Stimulated activated naive CD8-positive, alpha-beta T cell treated with anti-CD3 and anti-CD28 coated beads, Interleukin-15, amount 100 ng/mL, for 72 hours (primary cell): Measurements from ENCODE around the gene CHKB.

Experiments
- ATAC-seq: fragments of 150-1000 bp; cut with Tn5 transposase; 2 replicates; pipeline ENCODE4 v1.10.0; 2021; ENCODE audit warnings: mild to moderate bottlenecking, moderate library complexity
- DNase-seq, 2 donors: peaks; one replicate each; pipeline ENCODE4 v3.0.0; 2021 to 2022
- H3K27ac Mint-ChIP-seq, 2 donors: one replicate each; pipeline ENCODE4 v1.8.0; 2022; ENCODE audit warnings: mild to moderate bottlenecking in 2 of 2, mixed read lengths in 2 of 2, moderate library complexity in 2 of 2
- H3K27me3 Mint-ChIP-seq: one replicate; pipeline ENCODE4 v1.8.0; 2022; ENCODE audit warnings: mixed read lengths
- H3K4me1 Mint-ChIP-seq: one replicate; pipeline ENCODE4 v1.8.0; 2022; ENCODE audit warnings: mild to moderate bottlenecking, mixed read lengths
- H3K4me3 Mint-ChIP-seq, 2 donors: one replicate each; pipeline ENCODE4 v1.8.0; 2022; ENCODE audit warnings: mild to moderate bottlenecking in 2 of 2, mixed read lengths in 2 of 2, moderate library complexity in 1 of 2
- H3K9me3 Mint-ChIP-seq, 2 donors: one replicate each; pipeline ENCODE4 v1.8.0; 2022; ENCODE audit warnings: mixed read lengths in 2 of 2

Gene CHKB

GRCh38 chr22:50556703-50557102, 25.9 kb downstream of the CHKB start:
- DNase-seq (no peak), ATAC-seq (no peak)
- H3K9me3 Mint-ChIP-seq: no peaks in the 10 kb centered on the region
- H3K27ac Mint-ChIP-seq: no peak overlapping the region
- no peaks in the 10 kb centered on the region for H3K27me3 Mint-ChIP-seq
- peaks cover 10% of the 10 kb centered on the region for H3K4me1 Mint-ChIP-seq
- H3K4me3 Mint-ChIP-seq: no peak overlapping the region

GRCh38 chr22:50553310-50553709, 29.3 kb downstream of the CHKB start:
- Mint-ChIP-seq H3K27ac (no peak overlapping the region), H3K9me3 (no peaks in the 10 kb centered on the region)
- no peak for ATAC-seq

DNA sequence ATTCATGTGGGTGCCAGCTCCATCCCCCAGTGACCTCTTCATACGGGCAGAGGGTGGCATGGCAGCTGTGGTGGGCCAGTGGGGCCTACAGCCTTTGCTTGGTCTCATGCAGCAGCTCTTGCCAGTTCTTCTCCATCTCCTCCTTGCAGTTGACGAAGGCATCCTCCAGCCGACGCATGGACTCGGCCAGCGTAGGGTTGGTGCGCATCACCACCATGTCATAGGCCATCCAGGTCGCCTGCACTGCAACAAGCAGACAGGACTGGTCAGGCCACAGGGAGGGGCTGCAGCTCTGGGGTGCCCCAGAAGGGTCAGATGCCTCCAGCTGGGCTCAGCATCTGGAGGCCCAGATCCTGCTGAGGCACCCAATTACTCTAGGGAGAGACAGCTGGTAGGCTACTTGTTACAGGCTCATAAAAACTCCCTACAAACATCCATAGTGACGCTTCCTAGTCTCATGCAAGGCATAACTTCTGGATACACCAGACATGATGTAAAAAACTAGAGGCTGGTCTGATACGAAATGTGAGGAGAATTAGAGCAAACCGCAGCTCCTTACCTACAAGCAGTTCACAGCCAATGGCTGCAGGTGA, 31.4 kb downstream of the CHKB start:
- peak overlapping the region; percentile 20 to 33 for H3K4me3 Mint-ChIP-seq
- no peak for ATAC-seq
- H3K9me3 Mint-ChIP-seq: no peaks in the 10 kb centered on the region
- H3K27me3 Mint-ChIP-seq: no peaks in the 10 kb centered on the region
- H3K27ac Mint-ChIP-seq: no peak overlapping the region
- H3K4me1 Mint-ChIP-seq: peaks cover 36% of the 10 kb centered on the region
- DNase-seq: no peak

More at GRCh38 chr22:50553310-50553709, 29.3 kb downstream of the CHKB start:
- H3K4me3 Mint-ChIP-seq: no peak overlapping the region
- DNase-seq: no peak
- H3K27me3 Mint-ChIP-seq: no peaks in the 10 kb centered on the region
- H3K4me1 Mint-ChIP-seq: peaks cover 22% of the 10 kb centered on the region

- H3K4me1 Mint-ChIP-seq: peaks cover 44% of the 10 kb centered on the region
- no peaks in the 10 kb centered on the region for H3K9me3 Mint-ChIP-seq
- H3K27ac Mint-ChIP-seq: peak overlapping the region; percentile 36 to 86
- DNase-seq: no peak
- H3K4me3 Mint-ChIP-seq: peak overlapping the region; percentile 85 to 92
- no peaks in the 10 kb centered on the region for H3K27me3 Mint-ChIP-seq
- no peak for ATAC-seq
These were observed 32.3 kb downstream of the CHKB start for GRCh38 chr22:50550395-50550794.

- Mint-ChIP-seq H3K27me3 (no peaks in the 10 kb centered on the region), H3K4me1 (peaks cover 57% of the 10 kb centered on the region), H3K9me3 (no peaks in the 10 kb centered on the region), H3K27ac (peak overlapping the region; percentile 69 to 96), H3K4me3 (peak overlapping the region; percentile 85 to 92)
- ATAC-seq: peak; percentile 0
- peak in 1 of 2 donors; percentile 16 for DNase-seq
These were observed 33.5 kb downstream of the CHKB start for GRCh38 chr22:50548921-50549790.

- H3K27ac Mint-ChIP-seq: peak overlapping the region; percentile 91 to 95
- peak; percentile 64 to 68 for DNase-seq
These were observed 34.4 kb downstream of the CHKB start for GRCh38 chr22:50548040-50548920.

DNA sequence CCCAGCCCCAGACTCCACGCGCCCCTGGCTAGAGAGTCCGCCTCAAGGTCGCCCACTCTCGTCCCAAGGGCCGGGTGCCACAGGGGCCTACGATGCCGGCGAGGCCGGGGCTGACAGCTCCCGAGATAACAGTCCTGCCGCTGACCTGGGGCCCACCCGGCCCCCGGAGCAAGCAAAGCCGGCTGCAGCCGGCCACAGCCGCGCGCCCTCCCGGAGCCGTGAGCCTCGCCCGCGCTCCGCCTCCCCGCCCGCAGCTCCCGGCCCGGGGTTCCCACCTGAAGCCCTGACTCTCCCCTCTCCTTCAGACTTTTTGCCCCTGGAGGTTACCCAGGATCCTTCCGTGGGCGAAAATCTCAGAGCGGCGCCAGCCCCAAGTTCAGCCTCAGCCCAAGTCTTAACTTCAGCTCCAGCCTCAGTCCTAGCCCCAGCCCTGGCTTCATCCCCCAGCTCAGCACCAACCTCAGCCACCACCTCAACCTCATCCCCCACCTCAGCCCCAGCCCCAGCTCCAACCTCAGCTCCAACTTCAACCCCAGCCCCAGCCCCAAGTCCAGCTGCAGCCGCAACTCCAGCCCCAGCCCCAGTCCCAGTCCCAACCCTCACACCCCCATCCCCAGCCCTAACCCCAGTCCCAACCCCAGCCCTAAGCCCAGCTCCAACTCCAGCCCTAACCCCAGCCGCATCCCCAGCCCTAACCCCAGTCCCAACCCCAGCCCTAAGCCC, 35.2 kb downstream of the CHKB start:
- H3K27me3 Mint-ChIP-seq: no peaks in the 10 kb centered on the region
- H3K4me3 Mint-ChIP-seq: peak overlapping the region; percentile 89 to 92
- peaks cover 0 to 3% of the 10 kb centered on the region in 2 donors for H3K9me3 Mint-ChIP-seq
- peak overlapping the region; percentile 95 to 98 for H3K27ac Mint-ChIP-seq
- peaks cover 65% of the 10 kb centered on the region for H3K4me1 Mint-ChIP-seq
- DNase-seq: peak; percentile 15 to 29
- peak; percentile 5 for ATAC-seq

More at GRCh38 chr22:50548040-50548920, 34.4 kb downstream of the CHKB start:
- H3K4me1 Mint-ChIP-seq: peaks cover 62% of the 10 kb centered on the region
- no peaks in the 10 kb centered on the region for H3K9me3 Mint-ChIP-seq
- ATAC-seq: peak; percentile 37
- H3K27me3 Mint-ChIP-seq: no peaks in the 10 kb centered on the region
- H3K4me3 Mint-ChIP-seq: peak overlapping the region; percentile 89 to 92

DNA sequence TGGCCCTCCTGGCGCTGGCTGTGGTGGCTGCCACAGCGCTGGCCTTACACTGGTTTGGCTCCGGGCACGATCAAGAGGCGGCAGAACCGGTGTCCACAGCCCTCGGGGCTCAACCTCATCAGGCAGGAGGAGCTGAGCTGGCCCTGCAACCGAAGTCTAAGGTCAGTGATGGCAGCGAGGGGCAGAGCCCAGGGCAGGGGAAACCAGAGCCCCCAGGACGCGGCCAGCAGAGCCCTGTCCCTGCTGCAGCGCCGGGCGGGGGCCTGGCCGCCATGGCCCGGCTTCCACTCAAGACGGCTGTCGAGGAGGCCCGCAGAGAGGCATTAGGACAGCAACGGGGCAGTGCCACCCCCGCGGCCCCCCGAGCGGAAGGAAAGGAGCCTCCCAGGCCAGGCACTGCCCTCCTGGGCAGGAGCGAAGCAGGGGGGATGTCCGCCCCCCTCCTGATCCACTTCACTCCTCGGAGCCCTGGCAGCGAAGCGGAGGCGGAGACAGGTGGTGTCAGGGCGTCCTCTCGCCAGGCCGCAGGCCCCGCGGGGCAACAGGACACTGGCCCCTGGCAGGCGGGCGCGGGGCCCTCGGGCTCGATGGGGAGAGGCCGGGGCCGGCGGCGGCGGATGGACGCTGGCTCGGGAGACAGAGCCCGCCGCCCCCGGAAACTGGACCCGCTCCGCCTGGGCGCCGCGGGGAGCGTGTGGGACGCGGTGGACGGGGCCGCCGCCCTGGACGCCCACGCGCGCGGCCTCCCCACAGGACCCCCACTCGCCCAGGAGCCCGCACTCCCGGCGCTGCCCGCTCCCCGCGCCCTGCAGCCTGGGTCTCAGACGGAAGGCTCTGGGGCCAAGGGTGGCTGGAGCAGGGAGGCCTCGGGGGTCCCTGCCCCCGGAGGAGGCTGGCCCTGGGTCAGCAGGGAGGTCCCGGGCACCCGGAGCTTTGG, 36.1 kb downstream of the CHKB start:
- DNase-seq (no peak), ATAC-seq (no peak)
- Mint-ChIP-seq H3K4me1 (peaks cover 73% of the 10 kb centered on the region), H3K4me3 (peak overlapping the region; percentile 85 to 92), H3K27ac (peak overlapping the region; percentile 99 to 100), H3K27me3 (no peaks in the 10 kb centered on the region), H3K9me3 (peaks cover 0 to 4% of the 10 kb centered on the region in 2 donors)

DNA sequence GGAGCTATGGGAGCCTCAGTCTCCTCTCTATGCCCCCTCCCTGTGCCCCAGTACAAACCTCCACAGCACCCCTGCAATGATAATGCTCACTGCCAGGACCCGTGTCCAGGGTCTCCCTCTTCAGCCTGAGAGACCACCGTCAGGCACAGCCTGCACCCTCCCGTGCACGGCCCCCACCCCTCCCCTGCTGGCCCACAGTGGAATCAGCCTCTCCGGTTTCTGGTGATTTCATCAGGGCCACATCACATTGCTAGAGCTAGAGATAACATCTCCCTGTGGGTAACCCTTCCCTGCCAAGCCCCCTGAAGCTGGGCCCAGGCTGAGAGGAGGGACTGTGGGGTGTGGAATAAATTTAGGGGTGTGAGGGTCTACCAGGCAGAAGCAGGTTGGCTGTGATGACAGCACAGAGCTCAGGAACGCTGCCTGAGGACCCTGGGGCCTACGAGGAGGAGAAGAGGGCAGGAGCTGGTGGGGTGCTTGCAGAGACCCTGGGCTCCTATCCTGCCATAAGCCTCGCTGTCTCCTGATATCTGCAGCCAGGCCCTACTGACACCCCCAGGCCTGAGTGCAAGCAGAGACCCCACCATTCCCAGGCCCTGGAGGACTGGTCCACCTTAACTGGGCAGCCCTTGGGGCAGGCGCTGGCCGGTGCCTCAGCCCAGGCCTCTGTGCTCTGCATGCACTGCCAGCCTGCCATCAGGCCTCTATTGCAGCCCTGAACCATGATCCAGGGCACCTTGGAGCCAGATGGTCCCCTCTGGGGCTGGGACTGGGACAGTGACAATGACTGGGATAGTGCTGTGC, 36.9 kb downstream of the CHKB start, which contains the start of gene KLHDC7B:
KLHDC7B (plus strand) TSS at position 378 of the 804 bp plus-strand sequence; CDS start at position 723, 345 bp downstream.
- ATAC-seq (peak; percentile 69), DNase-seq (peak; percentile 76 to 86)

DNA sequence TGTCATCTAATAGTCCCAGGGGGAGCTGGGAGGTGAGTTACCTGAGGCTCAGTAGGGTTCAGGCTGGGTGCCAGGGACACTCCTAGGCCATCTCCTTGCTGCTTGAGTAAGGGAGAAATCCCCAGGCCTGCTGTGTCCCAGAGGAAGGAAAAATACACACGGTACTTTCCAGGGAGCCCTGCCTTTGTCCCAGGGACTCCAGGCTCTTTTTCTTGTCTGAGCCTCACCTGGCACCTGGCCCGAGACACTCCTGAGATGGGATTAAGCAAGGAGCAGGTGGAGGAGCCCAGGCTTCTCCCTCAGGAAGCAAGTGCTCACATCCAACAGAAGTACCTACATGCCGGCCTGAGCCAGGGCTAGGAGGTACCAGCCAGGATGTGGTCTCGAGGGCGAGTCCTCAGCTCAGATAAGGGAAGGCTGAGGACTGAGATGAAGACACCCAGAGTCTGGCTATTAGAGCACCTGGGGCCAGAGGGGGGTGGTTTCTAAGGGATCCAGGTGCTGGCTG, 37.8 kb downstream of the CHKB start:
- H3K27me3 Mint-ChIP-seq: no peaks in the 10 kb centered on the region
- peaks cover 0 to 4% of the 10 kb centered on the region in 2 donors for H3K9me3 Mint-ChIP-seq
- peaks cover 75% of the 10 kb centered on the region for H3K4me1 Mint-ChIP-seq
- ATAC-seq: peak; percentile 32
- H3K27ac Mint-ChIP-seq: peak overlapping the region; percentile 99 to 100
- peak; percentile 51 to 71 for DNase-seq
- H3K4me3 Mint-ChIP-seq: peak overlapping the region; percentile 84 to 85

More for the DNA sequence above, 36.9 kb downstream of the CHKB start, which contains the start of gene KLHDC7B:
- peaks cover 75% of the 10 kb centered on the region for H3K4me1 Mint-ChIP-seq
- no peaks in the 10 kb centered on the region for H3K27me3 Mint-ChIP-seq
- H3K9me3 Mint-ChIP-seq: peaks cover 0 to 4% of the 10 kb centered on the region in 2 donors
- H3K27ac Mint-ChIP-seq: peak within 1 kb of the TSS; percentile 99 to 100
- peak within 1 kb of the TSS; percentile 84 to 85 for H3K4me3 Mint-ChIP-seq

DNA sequence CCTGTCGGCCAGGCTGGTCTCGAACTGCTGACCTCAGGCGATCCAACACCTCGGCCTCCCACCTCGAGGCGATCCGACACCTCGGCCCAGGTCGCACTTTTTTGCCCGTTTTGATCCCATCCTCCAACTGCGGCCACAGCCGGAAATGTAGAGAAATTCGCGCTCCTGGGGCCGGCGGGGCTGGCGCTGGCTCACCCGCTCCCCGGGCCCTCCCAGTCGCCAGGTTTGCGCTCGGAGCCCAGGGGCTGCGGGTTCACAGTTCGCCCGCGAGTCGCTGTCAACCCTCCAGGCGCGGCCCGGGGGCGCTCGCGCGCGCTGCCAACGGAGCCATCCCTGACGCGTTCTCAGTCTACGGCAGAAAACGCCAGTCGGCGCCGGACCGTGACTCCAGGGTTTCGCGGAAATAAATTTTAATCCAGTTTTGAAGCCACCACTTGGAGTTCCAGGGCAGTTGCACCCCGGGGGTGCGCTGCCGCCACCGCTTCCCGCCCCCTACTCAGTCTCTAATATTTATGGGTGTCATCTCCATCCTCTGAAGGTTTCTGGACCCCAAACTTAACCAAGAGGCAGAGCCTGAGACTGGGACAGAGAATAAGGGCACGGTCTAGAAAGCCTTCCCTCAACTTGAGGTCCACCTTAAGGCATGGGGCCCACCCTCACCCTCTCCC, 38.4 kb downstream of the CHKB start:
- ATAC-seq (peak; percentile 47), DNase-seq (peak; percentile 87 to 91)
- peaks cover 0 to 4% of the 10 kb centered on the region in 2 donors for H3K9me3 Mint-ChIP-seq
- peaks cover 75% of the 10 kb centered on the region for H3K4me1 Mint-ChIP-seq
- H3K27me3 Mint-ChIP-seq: no peaks in the 10 kb centered on the region
- H3K27ac Mint-ChIP-seq: peak overlapping the region; percentile 99 to 100
- H3K4me3 Mint-ChIP-seq: peak overlapping the region; percentile 84 to 85

DNA sequence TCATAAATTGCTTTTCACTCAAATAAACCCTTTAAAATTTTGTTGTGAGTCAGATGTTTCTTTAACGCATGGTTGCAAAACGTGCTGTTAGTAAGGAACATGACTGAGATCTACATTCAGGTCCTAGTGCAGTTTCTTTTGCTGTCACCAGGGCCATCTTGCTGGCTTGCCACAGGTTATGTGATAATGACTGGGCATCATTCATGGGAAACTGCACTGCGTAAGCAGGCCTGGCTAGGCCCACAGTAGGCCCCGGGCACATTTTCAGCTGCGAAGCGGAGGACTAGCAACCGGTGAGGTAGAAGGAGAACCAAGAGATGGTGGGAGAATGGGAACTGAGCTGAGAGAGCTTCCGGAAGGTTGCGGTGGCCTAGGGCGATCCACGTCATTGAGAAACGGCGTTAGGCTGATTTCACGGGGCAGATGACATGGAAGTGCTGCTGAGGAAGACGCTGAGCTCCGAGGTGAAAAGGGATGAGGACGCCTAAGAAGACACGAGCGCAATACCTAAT, 40.2 kb downstream of the CHKB start:
- peaks cover 84% of the 10 kb centered on the region for H3K4me1 Mint-ChIP-seq

More for the DNA sequence above, 40.2 kb downstream of the CHKB start:
- peak in 1 of 2 donors; percentile 67 for DNase-seq
- Mint-ChIP-seq H3K4me3 (peak overlapping the region; percentile 7 to 69), H3K27ac (peak overlapping the region in 1 of 2 donors; percentile 92), H3K9me3 (peaks cover 0 to 4% of the 10 kb centered on the region in 2 donors), H3K27me3 (no peaks in the 10 kb centered on the region)
- ATAC-seq: no peak
